Liver (tissue), 9 donors: ENCODE results near the gene CREB3L1. TPM values are rescaled to one million over a fixed set of nuclear protein-coding genes. Genes with fewer than 3 reads are reported as not detected.

ENCODE experiments used
- DNase-seq: peaks from one replicate; pipeline ENCODE4 v3.0.0-alpha.2; 2017; ENCODE audit warnings: low spot score
- H3K27ac ChIP-seq, 2 donors: one replicate each; pipeline ENCODE4 v1.7.0; 2013; ENCODE audit warnings: inconsistent platforms in 2 of 2, low read length in 2 of 2, control low read depth in 1 of 2, low read depth in 1 of 2, mild to moderate bottlenecking in 1 of 2
- H3K27me3 ChIP-seq, 4 donors: one replicate each; pipeline versions ENCODE4 v1.6.1 to v1.7.0; 2013; ENCODE audit warnings: low read length in 3 of 4, inconsistent platforms in 1 of 4, mild to moderate bottlenecking in 1 of 4, moderate library complexity in 1 of 4; ENCODE audit not compliant: control insufficient read depth in 4 of 4, insufficient read depth in 4 of 4
- H3K36me3 ChIP-seq, 4 donors: one replicate each; pipeline versions ENCODE4 v1.6.1 to v1.7.0; 2013; ENCODE audit warnings: low read length in 3 of 4, mild to moderate bottlenecking in 3 of 4, low read depth in 1 of 4, moderate library complexity in 1 of 4; ENCODE audit not compliant: control insufficient read depth in 4 of 4, insufficient read depth in 3 of 4
- H3K4me1 ChIP-seq, 4 donors: one replicate each; pipeline versions ENCODE4 v1.6.1 to v1.7.0; 2013; ENCODE audit warnings: low read length in 3 of 4, mild to moderate bottlenecking in 3 of 4, moderate library complexity in 1 of 4; ENCODE audit not compliant: control insufficient read depth in 4 of 4, insufficient read depth in 4 of 4
- H3K4me3 ChIP-seq, 3 donors: one replicate each; pipeline versions ENCODE4 v1.6.1 to v1.7.0; 2013; ENCODE audit warnings: low read length in 3 of 3, control low read depth in 1 of 3, low read depth in 1 of 3, mild to moderate bottlenecking in 1 of 3
- H3K9ac ChIP-seq, 2 donors: one replicate each; pipeline ENCODE4 v1.7.0; 2013; ENCODE audit warnings: low read length in 2 of 2, mild to moderate bottlenecking in 2 of 2, moderate library complexity in 2 of 2, control low read depth in 1 of 2, low read depth in 1 of 2
- H3K9me3 ChIP-seq, 4 donors: one replicate each; pipeline versions ENCODE4 v1.6.1 to v1.7.0; 2013; ENCODE audit warnings: low read length in 3 of 4; ENCODE audit not compliant: control insufficient read depth in 4 of 4
- FOXA1 ChIP-seq: IDR thresholded peaks from 2 replicates; pipeline ENCODE4 v1.6.1; 2016; ENCODE audit warnings: antibody characterized with exemption
- FOXA2 ChIP-seq: IDR thresholded peaks from 2 replicates; pipeline ENCODE4 v1.6.1; 2016; ENCODE audit warnings: antibody characterized with exemption
- GABPA ChIP-seq, 2 donors: IDR thresholded peaks in 1 of 2; conservative IDR thresholded peaks in 1 of 2; 2 replicates each; pipeline ENCODE4 v1.6.1; 2016; ENCODE audit warnings: antibody characterized with exemption in 2 of 2, mild to moderate bottlenecking in 1 of 2, moderate library complexity in 1 of 2
- HNF4A ChIP-seq, 2 donors: conservative IDR thresholded peaks; 2 replicates each; pipeline ENCODE4 v1.6.1; 2016; ENCODE audit warnings: antibody characterized with exemption in 2 of 2, mild to moderate bottlenecking in 2 of 2
- HNF4G ChIP-seq: IDR thresholded peaks from 2 replicates; pipeline ENCODE4 v1.6.1; 2016; ENCODE audit warnings: antibody characterized with exemption
- JUND ChIP-seq, 2 donors: IDR thresholded peaks; 2 replicates each; pipeline ENCODE4 v1.6.1; 2016; ENCODE audit warnings: antibody characterized with exemption in 2 of 2
- RAD21 ChIP-seq, 2 donors: IDR thresholded peaks; 2 replicates each; pipeline ENCODE4 v1.6.1; 2016; ENCODE audit warnings: antibody characterized with exemption in 2 of 2, mild to moderate bottlenecking in 2 of 2
- RXRA ChIP-seq, 2 donors: IDR thresholded peaks; 2 replicates each; pipeline ENCODE4 v1.6.1; 2017 to 2018; ENCODE audit warnings: antibody characterized with exemption in 2 of 2, mild to moderate bottlenecking in 1 of 2
- SP1 ChIP-seq: IDR thresholded peaks from 2 replicates; pipeline ENCODE4 v1.6.1; 2018; ENCODE audit warnings: antibody characterized with exemption, mild to moderate bottlenecking
- YY1 ChIP-seq: IDR thresholded peaks from 2 replicates; pipeline ENCODE4 v1.6.1; 2016; ENCODE audit warnings: antibody characterized with exemption, mild to moderate bottlenecking
- WGBS: extraction: QIAGEN DNeasy Blood & Tissue Kit; methylation state at CpG from one replicate; pipeline ENCODE4 v1.1.7; 2013; 5-methylcytosine and 5-hydroxymethylcytosine counted together
- polyA plus RNA-seq, 2 donors: library from polyadenylated mRNA; stranded (reverse) in 1 of 2; unstranded in 1 of 2; fragments of 200-250 nt in 1 of 2; fragments of >200 nt in 1 of 2; fragmentation: Nextera tagmentation in 1 of 2; extraction: Ambion mirVana in 1 of 2; gene quantifications; one replicate each; pipeline versions ENCODE4 v1.2.1 to v1.2.3, GENCODE V29; 2013 to 2015
- total RNA-seq, 2 donors: library from RNA; depleted of rRNA; stranded (reverse); fragments of >200 nt; gene quantifications; one replicate each; pipeline ENCODE4 v1.2.3, GENCODE V29; 2014
- TF ChIP-seq, protein P1 (sequence below): IDR thresholded peaks from 2 replicates; pipeline ENCODE4 v1.6.1; 2016; ENCODE audit warnings: antibody characterized with exemption
- TF ChIP-seq, protein P2 (sequence below): IDR thresholded peaks from 2 replicates; pipeline ENCODE4 v1.6.1; 2016; ENCODE audit warnings: antibody characterized with exemption
- TF ChIP-seq, protein P3 (sequence below): IDR thresholded peaks from 2 replicates; pipeline ENCODE4 v1.6.1; 2016; ENCODE audit warnings: antibody characterized with exemption
- TF ChIP-seq, protein P4 (sequence below): IDR thresholded peaks from 2 replicates; pipeline ENCODE4 v1.6.1; 2016; ENCODE audit warnings: antibody characterized with exemption, mild to moderate bottlenecking
- TF ChIP-seq, protein P5 (sequence below): fragments of 150-350 bp; IDR thresholded peaks from 2 replicates; pipeline ENCODE4 v1.5.1; 2017; ENCODE audit warnings: improper control_type of control experiment, low read depth, low read length; ENCODE audit not compliant: missing input control
- donor health status: healthy.
- donor health status: healthy.
- donor health status: healthy.
- donor health status: healthy.
- donor health status: healthy.

The CREB3L1 gene
- total and polyA plus RNA-seq, 4 donors: 0.14 to 1.3 (median 0.33) TPM

DNA sequence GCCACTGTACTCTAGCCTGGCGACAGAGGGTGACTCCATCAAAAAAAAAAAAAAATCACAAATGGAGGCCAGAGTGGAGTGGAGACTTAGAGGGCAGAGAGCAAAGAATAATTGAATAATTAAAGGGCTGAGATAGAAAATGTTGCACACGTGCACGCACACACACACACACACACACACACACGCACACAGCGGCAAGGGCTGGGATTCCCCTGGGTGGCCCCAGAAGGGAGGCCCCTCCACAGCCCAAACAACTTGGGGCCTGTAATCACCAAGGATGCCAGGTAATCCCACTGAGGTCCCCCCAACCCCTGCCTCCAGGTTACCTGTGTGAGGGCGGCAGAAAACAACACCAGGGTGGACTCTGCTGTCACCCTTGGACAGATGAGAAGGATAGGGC lies 57.8 kb downstream of the CREB3L1 start:
- Histone ChIP-seq H3K36me3 (no peaks in the 10 kb centered on the region), H3K27me3 (peaks cover 0 to 25% (median 3%) of the 10 kb centered on the region in 4 donors), H3K4me1 (peaks cover 3 to 15% (median 10%) of the 10 kb centered on the region in 4 donors), H3K9ac (no peak overlapping the region), H3K4me3 (no peak overlapping the region), H3K27ac (no peak overlapping the region), H3K9me3 (no peaks in the 10 kb centered on the region)
- DNase-seq: no peak
- WGBS: 96% methylated on average over 6 of the region's 6 CpGs
- no peak for TF ChIP-seq GABPA (IDR thresholded peaks at IDR 0.05 in 1 of 2, conservative IDR thresholded peaks at IDR 0.05 in 1 of 2)
- TF ChIP-seq HNF4A (conservative IDR thresholded peaks at IDR 0.05): no peak
- TF ChIP-seq, protein P1, sequence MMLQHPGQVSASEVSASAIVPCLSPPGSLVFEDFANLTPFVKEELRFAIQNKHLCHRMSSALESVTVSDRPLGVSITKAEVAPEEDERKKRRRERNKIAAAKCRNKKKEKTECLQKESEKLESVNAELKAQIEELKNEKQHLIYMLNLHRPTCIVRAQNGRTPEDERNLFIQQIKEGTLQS: no peak
- no peak for TF ChIP-seq FOXA2
- no peak for TF ChIP-seq RAD21 (IDR thresholded peaks at IDR 0.05)
- TF ChIP-seq, protein P2, sequence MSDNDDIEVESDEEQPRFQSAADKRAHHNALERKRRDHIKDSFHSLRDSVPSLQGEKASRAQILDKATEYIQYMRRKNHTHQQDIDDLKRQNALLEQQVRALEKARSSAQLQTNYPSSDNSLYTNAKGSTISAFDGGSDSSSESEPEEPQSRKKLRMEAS: no peak
- TF ChIP-seq, protein P3, sequence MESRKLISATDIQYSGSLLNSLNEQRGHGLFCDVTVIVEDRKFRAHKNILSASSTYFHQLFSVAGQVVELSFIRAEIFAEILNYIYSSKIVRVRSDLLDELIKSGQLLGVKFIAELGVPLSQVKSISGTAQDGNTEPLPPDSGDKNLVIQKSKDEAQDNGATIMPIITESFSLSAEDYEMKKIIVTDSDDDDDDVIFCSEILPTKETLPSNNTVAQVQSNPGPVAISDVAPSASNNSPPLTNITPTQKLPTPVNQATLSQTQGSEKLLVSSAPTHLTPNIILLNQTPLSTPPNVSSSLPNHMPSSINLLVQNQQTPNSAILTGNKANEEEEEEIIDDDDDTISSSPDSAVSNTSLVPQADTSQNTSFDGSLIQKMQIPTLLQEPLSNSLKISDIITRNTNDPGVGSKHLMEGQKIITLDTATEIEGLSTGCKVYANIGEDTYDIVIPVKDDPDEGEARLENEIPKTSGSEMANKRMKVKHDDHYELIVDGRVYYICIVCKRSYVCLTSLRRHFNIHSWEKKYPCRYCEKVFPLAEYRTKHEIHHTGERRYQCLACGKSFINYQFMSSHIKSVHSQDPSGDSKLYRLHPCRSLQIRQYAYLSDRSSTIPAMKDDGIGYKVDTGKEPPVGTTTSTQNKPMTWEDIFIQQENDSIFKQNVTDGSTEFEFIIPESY: no peak
- no peak for TF ChIP-seq RXRA (IDR thresholded peaks at IDR 0.05)
- no peak for TF ChIP-seq JUND (IDR thresholded peaks at IDR 0.05)
- TF ChIP-seq SP1: no peak
- no peak for TF ChIP-seq YY1
- no peak for TF ChIP-seq HNF4G
- TF ChIP-seq, protein P4, sequence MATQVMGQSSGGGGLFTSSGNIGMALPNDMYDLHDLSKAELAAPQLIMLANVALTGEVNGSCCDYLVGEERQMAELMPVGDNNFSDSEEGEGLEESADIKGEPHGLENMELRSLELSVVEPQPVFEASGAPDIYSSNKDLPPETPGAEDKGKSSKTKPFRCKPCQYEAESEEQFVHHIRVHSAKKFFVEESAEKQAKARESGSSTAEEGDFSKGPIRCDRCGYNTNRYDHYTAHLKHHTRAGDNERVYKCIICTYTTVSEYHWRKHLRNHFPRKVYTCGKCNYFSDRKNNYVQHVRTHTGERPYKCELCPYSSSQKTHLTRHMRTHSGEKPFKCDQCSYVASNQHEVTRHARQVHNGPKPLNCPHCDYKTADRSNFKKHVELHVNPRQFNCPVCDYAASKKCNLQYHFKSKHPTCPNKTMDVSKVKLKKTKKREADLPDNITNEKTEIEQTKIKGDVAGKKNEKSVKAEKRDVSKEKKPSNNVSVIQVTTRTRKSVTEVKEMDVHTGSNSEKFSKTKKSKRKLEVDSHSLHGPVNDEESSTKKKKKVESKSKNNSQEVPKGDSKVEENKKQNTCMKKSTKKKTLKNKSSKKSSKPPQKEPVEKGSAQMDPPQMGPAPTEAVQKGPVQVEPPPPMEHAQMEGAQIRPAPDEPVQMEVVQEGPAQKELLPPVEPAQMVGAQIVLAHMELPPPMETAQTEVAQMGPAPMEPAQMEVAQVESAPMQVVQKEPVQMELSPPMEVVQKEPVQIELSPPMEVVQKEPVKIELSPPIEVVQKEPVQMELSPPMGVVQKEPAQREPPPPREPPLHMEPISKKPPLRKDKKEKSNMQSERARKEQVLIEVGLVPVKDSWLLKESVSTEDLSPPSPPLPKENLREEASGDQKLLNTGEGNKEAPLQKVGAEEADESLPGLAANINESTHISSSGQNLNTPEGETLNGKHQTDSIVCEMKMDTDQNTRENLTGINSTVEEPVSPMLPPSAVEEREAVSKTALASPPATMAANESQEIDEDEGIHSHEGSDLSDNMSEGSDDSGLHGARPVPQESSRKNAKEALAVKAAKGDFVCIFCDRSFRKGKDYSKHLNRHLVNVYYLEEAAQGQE: no peak

DNA sequence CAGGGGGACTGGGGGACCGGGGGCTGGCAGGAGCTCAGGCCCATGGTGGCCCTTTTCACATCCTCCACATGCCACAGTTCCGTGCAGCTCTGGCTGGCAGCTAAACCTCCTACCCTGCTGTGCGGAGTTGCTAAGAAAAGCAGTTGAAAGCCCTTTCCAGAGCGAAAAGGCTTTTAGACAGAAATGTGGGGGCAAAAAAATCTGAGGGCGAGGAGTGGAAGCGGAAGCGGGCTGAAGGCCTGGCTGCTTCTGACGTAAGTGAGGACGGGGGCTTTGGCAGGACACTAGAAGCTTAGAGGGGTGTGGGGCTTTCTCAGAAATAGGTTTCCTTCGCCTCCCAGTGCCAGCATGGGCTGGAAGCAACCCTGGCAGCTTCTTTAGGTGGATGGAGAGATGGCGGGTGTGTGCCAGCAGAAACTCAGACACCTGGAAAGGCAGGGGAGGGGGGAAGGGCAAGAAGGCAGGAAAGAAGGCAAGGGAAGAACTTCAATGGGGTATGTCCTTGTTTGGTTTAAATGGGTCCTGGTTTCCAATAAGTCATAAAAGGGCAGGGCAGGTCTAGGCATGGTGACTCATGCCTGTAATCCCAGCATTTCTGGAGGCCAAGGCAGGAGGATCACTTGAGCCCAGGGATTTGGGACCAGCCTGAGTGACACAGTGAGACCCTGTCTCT lies 58.6 kb downstream of the CREB3L1 start:
- TF ChIP-seq FOXA1 (no peak), RAD21 (IDR thresholded peaks at IDR 0.05) (no peak), SP1 (no peak)
- TF ChIP-seq, protein P1: no peak
- TF ChIP-seq, protein P5, sequence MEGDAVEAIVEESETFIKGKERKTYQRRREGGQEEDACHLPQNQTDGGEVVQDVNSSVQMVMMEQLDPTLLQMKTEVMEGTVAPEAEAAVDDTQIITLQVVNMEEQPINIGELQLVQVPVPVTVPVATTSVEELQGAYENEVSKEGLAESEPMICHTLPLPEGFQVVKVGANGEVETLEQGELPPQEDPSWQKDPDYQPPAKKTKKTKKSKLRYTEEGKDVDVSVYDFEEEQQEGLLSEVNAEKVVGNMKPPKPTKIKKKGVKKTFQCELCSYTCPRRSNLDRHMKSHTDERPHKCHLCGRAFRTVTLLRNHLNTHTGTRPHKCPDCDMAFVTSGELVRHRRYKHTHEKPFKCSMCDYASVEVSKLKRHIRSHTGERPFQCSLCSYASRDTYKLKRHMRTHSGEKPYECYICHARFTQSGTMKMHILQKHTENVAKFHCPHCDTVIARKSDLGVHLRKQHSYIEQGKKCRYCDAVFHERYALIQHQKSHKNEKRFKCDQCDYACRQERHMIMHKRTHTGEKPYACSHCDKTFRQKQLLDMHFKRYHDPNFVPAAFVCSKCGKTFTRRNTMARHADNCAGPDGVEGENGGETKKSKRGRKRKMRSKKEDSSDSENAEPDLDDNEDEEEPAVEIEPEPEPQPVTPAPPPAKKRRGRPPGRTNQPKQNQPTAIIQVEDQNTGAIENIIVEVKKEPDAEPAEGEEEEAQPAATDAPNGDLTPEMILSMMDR: no peak
- Histone ChIP-seq H3K9ac (no peak overlapping the region), H3K27me3 (peaks cover 0 to 23% (median 3%) of the 10 kb centered on the region in 4 donors), H3K36me3 (no peaks in the 10 kb centered on the region), H3K27ac (no peak overlapping the region), H3K9me3 (no peaks in the 10 kb centered on the region), H3K4me1 (peaks cover 3 to 15% (median 10%) of the 10 kb centered on the region in 4 donors), H3K4me3 (no peak overlapping the region)
- 90% methylated on average over 11 of the region's 11 CpGs for WGBS
- DNase-seq: no peak
